Transverse colon (tissue), 4 donors: Measurements from ENCODE around the gene BTBD17. TPM values are rescaled to one million over a fixed set of nuclear protein-coding genes. Genes with fewer than 3 reads are reported as not detected.
A peak's percentile ranks its signal among the peaks of the same experiment; 100 is the strongest.

Source experiments
- DNase-seq: peaks from one replicate; pipeline ENCODE4 v3.0.0-alpha.2; 2019
- H3K27ac ChIP-seq, 4 donors: fragments of 200-600 bp; sonication (generic); 2 replicates each; pipeline ENCODE4 v1.5.1; 2016 to 2018; ENCODE audit warnings: inconsistent platforms in 4 of 4
- H3K27me3 ChIP-seq: fragments of 200-600 bp; sonication (generic); 2 replicates; pipeline ENCODE4 v1.5.1; 2017; ENCODE audit warnings: inconsistent platforms
- H3K36me3 ChIP-seq, 4 donors: fragments of 200-600 bp; sonication (generic); 2 replicates each; pipeline ENCODE4 v1.5.1; 2017 to 2019; ENCODE audit warnings: inconsistent platforms in 4 of 4
- H3K4me1 ChIP-seq, 4 donors: fragments of 200-600 bp; sonication (generic); 2 replicates each; pipeline ENCODE4 v1.5.1; 2017 to 2020; ENCODE audit warnings: inconsistent platforms in 4 of 4
- H3K4me3 ChIP-seq, 4 donors: fragments of 200-600 bp; sonication (generic); 1 replicate in 1 of 4; 2 replicates in 3 of 4; pipeline versions ENCODE4 v1.5.1 to v1.6.1; 2017 to 2019; ENCODE audit warnings: inconsistent platforms in 4 of 4
- H3K9me3 ChIP-seq, 2 donors: fragments of 200-600 bp; sonication (generic); 2 replicates each; pipeline ENCODE4 v1.5.1; 2017 to 2019; ENCODE audit warnings: inconsistent platforms in 2 of 2
- EP300 ChIP-seq: sonication (generic); formaldehyde crosslinking; IDR thresholded peaks from one replicate; pipeline ENCODE4 v1.6.1; 2017; ENCODE audit warnings: antibody characterized with exemption, low read depth
- POLR2A ChIP-seq: fragments of 450-650 bp; IDR thresholded peaks from one replicate; pipeline ENCODE4 v1.6.1; 2016; ENCODE audit warnings: antibody characterized with exemption, mild to moderate bottlenecking, moderate library complexity
- POLR2AphosphoS5 ChIP-seq, 3 donors: sonication (generic); formaldehyde crosslinking; IDR thresholded peaks; one replicate each; pipeline ENCODE4 v1.6.1; 2016; ENCODE audit warnings: antibody characterized with exemption in 3 of 3
- WGBS, 2 donors: methylation state at CpG; one replicate each; pipeline ENCODE4 v1.1.5; 2018; ENCODE audit warnings: low coverage in 1 of 2; 5-methylcytosine and 5-hydroxymethylcytosine counted together
- in situ Hi-C, 4 donors: fragments of 200-750 bp; cut with MboI; loops; one replicate each; pipeline versions ENCODE4 v1.15.0 to v1.15.1; 2017; ENCODE audit warnings: low sequenced_read_pairs in 3 of 4, low pct_ligation_motif_present in 1 of 4, low pct_unique_long_range_greater_than_20kb in 1 of 4
- intact Hi-C: fragments of 100-400 bp; cut with DNase I; formaldehyde crosslinking; loops from one replicate; pipeline ENCODE4 v1.15.1; 2023; ENCODE audit warnings: low total_unique reads
- total RNA-seq, 4 donors: library from RNA; depleted of rRNA; stranded (reverse); fragments of >200 nt; gene quantifications; one replicate each; pipeline ENCODE4 v1.1.0, GENCODE V29; 2016
- TF ChIP-seq, protein P1 (sequence below), 5 experiments: fragments of 200-600 bp in 3 of 5; fragments of 450-650 bp in 2 of 5; sonication (generic) in 3 of 5; IDR thresholded peaks; 1 replicate in 2 of 5; 2 replicates in 3 of 5; pipeline ENCODE4 v1.5.1; 2016 to 2017; ENCODE audit warnings: antibody characterized with exemption in 5 of 5, inconsistent platforms in 3 of 5, mild to moderate bottlenecking in 2 of 5, moderate library complexity in 1 of 5

The BTBD17 gene
- total RNA-seq, 4 donors from 2014 or later: not detected

- peaks cover 0 to 13% (median 10%) of the 10 kb centered on the region in 4 donors for H3K4me1 ChIP-seq
- intact Hi-C loops: loop anchor here (10.0 kb wide), 1 partner anchor 156 kb away; the partner anchor contains the start of gene RPL38
- in situ Hi-C loops: loop anchor here in 3 of 4 donors (10.0 to 25.0 kb wide), 2 partner anchors 56 to 149 kb away; partner anchors contain the start of genes RPL38 (in 2 of the 3) and TTYH2 (in 2 of the 3)
Observed at GRCh38 chr17:74360899-74361229, 804 bp downstream of the BTBD17 start.

GRCh38 chr17:74359916-74360315, 1.8 kb downstream of the BTBD17 start:
- no peak for DNase-seq
- in situ Hi-C loops: loop anchor here in 3 of 4 donors (10.0 to 25.0 kb wide), 2 partner anchors 55 to 148 kb away; partner anchors contain the start of genes RPL38 (in 2 of the 3) and TTYH2 (in 2 of the 3)
- intact Hi-C loops: loop anchor here (10.0 kb wide), 1 partner anchor 155 kb away; the partner anchor contains the start of gene RPL38
- Histone ChIP-seq H3K4me3 (no peak overlapping the region), H3K27me3 (peaks cover 80% of the 10 kb centered on the region), H3K4me1 (peaks cover 0 to 13% (median 10%) of the 10 kb centered on the region in 4 donors), H3K27ac (no peak overlapping the region), H3K9me3 (no peaks in the 10 kb centered on the region), H3K36me3 (no peaks in the 10 kb centered on the region)
- TF ChIP-seq, protein P1, sequence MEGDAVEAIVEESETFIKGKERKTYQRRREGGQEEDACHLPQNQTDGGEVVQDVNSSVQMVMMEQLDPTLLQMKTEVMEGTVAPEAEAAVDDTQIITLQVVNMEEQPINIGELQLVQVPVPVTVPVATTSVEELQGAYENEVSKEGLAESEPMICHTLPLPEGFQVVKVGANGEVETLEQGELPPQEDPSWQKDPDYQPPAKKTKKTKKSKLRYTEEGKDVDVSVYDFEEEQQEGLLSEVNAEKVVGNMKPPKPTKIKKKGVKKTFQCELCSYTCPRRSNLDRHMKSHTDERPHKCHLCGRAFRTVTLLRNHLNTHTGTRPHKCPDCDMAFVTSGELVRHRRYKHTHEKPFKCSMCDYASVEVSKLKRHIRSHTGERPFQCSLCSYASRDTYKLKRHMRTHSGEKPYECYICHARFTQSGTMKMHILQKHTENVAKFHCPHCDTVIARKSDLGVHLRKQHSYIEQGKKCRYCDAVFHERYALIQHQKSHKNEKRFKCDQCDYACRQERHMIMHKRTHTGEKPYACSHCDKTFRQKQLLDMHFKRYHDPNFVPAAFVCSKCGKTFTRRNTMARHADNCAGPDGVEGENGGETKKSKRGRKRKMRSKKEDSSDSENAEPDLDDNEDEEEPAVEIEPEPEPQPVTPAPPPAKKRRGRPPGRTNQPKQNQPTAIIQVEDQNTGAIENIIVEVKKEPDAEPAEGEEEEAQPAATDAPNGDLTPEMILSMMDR (IDR thresholded peaks at IDR 0.05): no peak
- TF ChIP-seq EP300 (no peak), POLR2AphosphoS5 (IDR thresholded peaks at IDR 0.05) (no peak), POLR2A (no peak)
- WGBS, 2 donors: 20 to 94% methylated on average over 1 to 19 of the region's 22 CpGs

More at GRCh38 chr17:74360899-74361229, 804 bp downstream of the BTBD17 start:
- WGBS, 2 donors: 16 to 64% methylated on average over 5 to 7 of the region's 7 CpGs
- no peaks in the 10 kb centered on the region for H3K36me3 ChIP-seq
- no peak overlapping the region for H3K27ac ChIP-seq
- no peak overlapping the region for H3K4me3 ChIP-seq
- H3K27me3 ChIP-seq: peaks cover 70% of the 10 kb centered on the region
- TF ChIP-seq EP300 (no peak), POLR2AphosphoS5 (IDR thresholded peaks at IDR 0.05) (no peak), POLR2A (no peak)
- TF ChIP-seq, protein P1 (IDR thresholded peaks at IDR 0.05): no peak
- H3K9me3 ChIP-seq: no peaks in the 10 kb centered on the region
- no peak for DNase-seq

GRCh38 chr17:74358697-74359096, 3.0 kb downstream of the BTBD17 start:
- DNase-seq: no peak
- no peak overlapping the region for H3K27ac ChIP-seq
- in situ Hi-C loops: loop anchor here in 2 of 4 donors (25.0 kb wide), 1 partner anchor 146 kb away; the partner anchor contains the start of genes RPL38 (in 2 of the 2) and TTYH2 (in 2 of the 2)
- intact Hi-C loops: no loop called here
- no peaks in the 10 kb centered on the region for H3K9me3 ChIP-seq
- H3K4me1 ChIP-seq: peaks cover 0 to 13% (median 10%) of the 10 kb centered on the region in 4 donors
- 38 to 79% methylated on average over 4 to 9 of the region's 9 CpGs for WGBS, 2 donors
- no peaks in the 10 kb centered on the region for H3K36me3 ChIP-seq
- peaks cover 92% of the 10 kb centered on the region for H3K27me3 ChIP-seq
- TF ChIP-seq, protein P1 (IDR thresholded peaks at IDR 0.05): no peak
- TF ChIP-seq EP300 (no peak), POLR2A (no peak), POLR2AphosphoS5 (IDR thresholded peaks at IDR 0.05) (no peak)
- no peak overlapping the region for H3K4me3 ChIP-seq

DNA sequence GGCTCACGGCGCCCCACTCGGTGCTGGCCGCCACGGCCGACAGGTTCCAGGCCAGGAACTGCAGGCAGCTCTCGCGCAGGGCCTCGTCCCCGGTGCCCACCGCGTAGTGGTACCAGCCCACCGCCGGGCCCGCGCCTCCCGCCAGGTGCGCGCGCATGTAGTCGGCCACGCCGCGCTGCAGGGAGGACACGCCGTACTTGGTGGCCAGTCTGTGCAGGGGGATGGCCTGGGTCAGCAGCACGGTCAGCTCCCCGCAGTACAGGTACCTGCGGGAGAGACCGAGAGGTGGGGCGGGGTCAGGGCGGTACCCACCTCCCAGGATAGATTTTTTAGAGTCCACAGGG, 4.2 kb downstream of the BTBD17 start:
- intact Hi-C loops (no loop called here), in situ Hi-C loops (loop anchor here in 2 of 4 donors (25.0 kb wide), 1 partner anchor 145 kb away; the partner anchor contains the start of genes RPL38 (in 2 of the 2) and TTYH2 (in 2 of the 2))

More for the DNA sequence above, 4.2 kb downstream of the BTBD17 start:
- H3K4me3 ChIP-seq: peak overlapping the region in 2 of 4 donors; percentile 14 to 26
- no peak for TF ChIP-seq POLR2A
- TF ChIP-seq EP300: no peak
- TF ChIP-seq, protein P1 (IDR thresholded peaks at IDR 0.05): no peak
- TF ChIP-seq POLR2AphosphoS5 (IDR thresholded peaks at IDR 0.05): no peak
- H3K27ac ChIP-seq: no peak overlapping the region
- peaks cover 0 to 13% (median 10%) of the 10 kb centered on the region in 4 donors for H3K4me1 ChIP-seq
- DNase-seq: no peak
- H3K9me3 ChIP-seq: no peaks in the 10 kb centered on the region
- no peaks in the 10 kb centered on the region for H3K36me3 ChIP-seq
- 64% methylated on average over 12 of the region's 32 CpGs; no CpG with 5 or more reads in 1 of the 2 donors for WGBS, 2 donors
- H3K27me3 ChIP-seq: peaks cover 100% of the 10 kb centered on the region
